Retinal pigment epithelial cell (primary cell): ENCODE measurements around the gene CRYBB1.
A peak's percentile ranks its signal among the peaks of the same experiment; 100 is the strongest.

Source experiments
- DNase-seq: peaks from one replicate; pipeline ENCODE4 v3.0.0-alpha.2; 2010; ENCODE audit warnings: low read depth
- H3K4me3 ChIP-seq: 2 replicates; pipeline ENCODE4 v1.5.1; 2011; ENCODE audit warnings: mild to moderate bottlenecking, low read length, control low read depth, moderate library complexity
- CTCF ChIP-seq: conservative IDR thresholded peaks from 2 replicates; pipeline ENCODE4 v1.5.1; 2011; ENCODE audit warnings: low read depth, low read length, control low read depth, inconsistent platforms

Gene CRYBB1

GRCh38 chr22:26660356-26660755 is 42.5 kb upstream of the CRYBB1 start:
- H3K4me3 ChIP-seq = no peak overlapping the region
- DNase-seq = no peak
- TF ChIP-seq CTCF = no peak

- peak overlapping the region; percentile 37 for H3K4me3 ChIP-seq
Observed at GRCh38 chr22:26658671-26659478, 41.0 kb upstream of the CRYBB1 start.

GRCh38 chr22:26658161-26658560 is 40.3 kb upstream of the CRYBB1 start:
- no peak for TF ChIP-seq CTCF
- peak overlapping the region; percentile 37 for H3K4me3 ChIP-seq
- no peak for DNase-seq

More at GRCh38 chr22:26658671-26659478, 41.0 kb upstream of the CRYBB1 start:
- no peak for DNase-seq
- no peak for TF ChIP-seq CTCF

- DNase-seq = no peak
- peak within 1 kb of the TSS; percentile 37 for H3K4me3 ChIP-seq
- no peak for TF ChIP-seq CTCF
Observed at GRCh38 chr22:26656891-26657851, 39.3 kb upstream of the CRYBB1 start, which contains the start of gene MIAT. Gene MIAT (plus strand): TSS chr22:26657588.

- no peak for TF ChIP-seq CTCF
Observed at GRCh38 chr22:26651815-26652214, 34.0 kb upstream of the CRYBB1 start.

GRCh38 chr22:26650722-26651421 is 33.0 kb upstream of the CRYBB1 start:
- DNase-seq = no peak
- no peak for TF ChIP-seq CTCF
- H3K4me3 ChIP-seq = no peak overlapping the region

More at GRCh38 chr22:26651815-26652214, 34.0 kb upstream of the CRYBB1 start:
- no peak for DNase-seq
- H3K4me3 ChIP-seq = no peak overlapping the region
